Measurements from ENCODE around the gene GPRIN1. TPM values are rescaled to one million over a fixed set of nuclear protein-coding genes. Genes with fewer than 3 reads are reported as not detected.

GPRIN1 gene
- total and polyA plus RNA-seq, 2 of the 4 experiments (the other 2 are of a cell fraction), result 3.0 to 4.7 TPM

GRCh38 chr5:176638437-176638836, 28.5 kb upstream of the GPRIN1 start:
- intact Hi-C loops (cut with micrococcal nuclease) (no loop called here), in situ Hi-C loops (cut with MboI; ENCODE audit: low sequenced_read_pairs) (no loop called here), dilution Hi-C loops (cut with HindIII; ENCODE audit: low sequenced_read_pairs, unreplicated experiment) (no loop called here)
- Histone ChIP-seq H2BK5ac (ENCODE audit: low read depth, low read length, poor library complexity, severe bottlenecking) (no peak overlapping the region), H4K20me1 (ENCODE audit: insufficient read depth, low read length) (no peaks in the 10 kb centered on the region), H3K56ac (ENCODE audit: extremely low read depth, insufficient read depth, low read length) (no peak overlapping the region), H4K8ac (ENCODE audit: low read depth in 2 of 2, low read length in 2 of 2) (no peak overlapping the region), H2BK20ac (ENCODE audit: low read depth, low read length) (no peak overlapping the region), H3K27ac (ENCODE audit: insufficient read depth, low read length) (no peak overlapping the region), H3K4me3 (ENCODE audit: insufficient read depth, low read depth, low read length) (no peak overlapping the region), H3K14ac (replicated peaks; ENCODE audit: low read depth, low read length) (no peak overlapping the region), H2AFZ (replicated peaks; ENCODE audit: low read length, poor library complexity) (no peak overlapping the region), H4K91ac (ENCODE audit: insufficient read depth, low read depth, low read length) (no peak overlapping the region), H3K23ac (ENCODE audit: low read depth, low read length) (no peak overlapping the region), H3K4me1 (ENCODE audit: control insufficient read depth, insufficient read depth, low read length) (no peaks in the 10 kb centered on the region; the same call in 1 of the 2 replicates), H2AK9ac (replicated peaks; ENCODE audit: low read depth, low read length, poor library complexity) (no peak overlapping the region), H3K27me3 (ENCODE audit: control insufficient read depth, insufficient read depth, low read length) (peaks cover 58% of the 10 kb centered on the region), H3K4me2 (ENCODE audit: low read depth, low read length) (no peak overlapping the region), H3K9me3 (ENCODE audit: control insufficient read depth, insufficient read depth, low read length) (peaks cover 5% of the 10 kb centered on the region), H3K9me1 (ENCODE audit: insufficient read depth, low read length) (no peaks in the 10 kb centered on the region), H3K4ac (ENCODE audit: low read depth, low read length) (no peak overlapping the region), H2AK5ac (ENCODE audit: low read depth, low read length) (no peak overlapping the region), H3K9ac (ENCODE audit: low read depth, low read length) (no peak overlapping the region), H3K36me3 (ENCODE audit: control insufficient read depth, insufficient read depth, low read length) (no peaks in the 10 kb centered on the region), H2BK120ac (ENCODE audit: low read depth, low read length) (no peak overlapping the region), H4K5ac (ENCODE audit: low read depth, low read length) (no peak overlapping the region), H3K79me1 (ENCODE audit: low read depth in 1 of 2, low read length in 2 of 2) (no peaks in the 10 kb centered on the region), H2BK15ac (ENCODE audit: low read depth, low read length) (no peak overlapping the region), H3K18ac (ENCODE audit: low read depth, low read length) (no peak overlapping the region)
- CTCF ChIA-PET, result no interaction called here
- TF ChIP-seq CHD1 (IDR thresholded peaks at IDR 0.05; ENCODE audit: low read depth, low read length) (no peak), CEBPB (IDR thresholded peaks at IDR 0.05; ENCODE audit: low read depth, low read length) (no peak), NFE2L2 (IDR thresholded peaks at IDR 0.05; ENCODE audit: low read depth, low read length) (no peak), POLR2A (IDR thresholded peaks at IDR 0.05; ENCODE audit: low read depth, low read length) (no peak), RAD21 (IDR thresholded peaks at IDR 0.05; ENCODE audit: low read length) (no peak), MAFK (IDR thresholded peaks at IDR 0.05; ENCODE audit: low read depth, low read length) (no peak), RFX5 (IDR thresholded peaks at IDR 0.05; ENCODE audit: low read depth, low read length) (no peak), CTCF (conservative IDR thresholded peaks at IDR 0.05; ENCODE audit: low read depth, low read length) (no peak), MAZ (IDR thresholded peaks at IDR 0.05; ENCODE audit: borderline replicate concordance, low read depth, low read length) (no peak), USF2 (IDR thresholded peaks at IDR 0.05; ENCODE audit: low read depth, low read length) (no peak), RCOR1 (IDR thresholded peaks at IDR 0.05; ENCODE audit: insufficient replicate concordance, low read length) (no peak), BHLHE40 (IDR thresholded peaks at IDR 0.05; ENCODE audit: low read depth, low read length) (no peak), ELK1 (IDR thresholded peaks at IDR 0.05; ENCODE audit: borderline replicate concordance, low read depth, low read length) (no peak), FOS (IDR thresholded peaks at IDR 0.05; ENCODE audit: low read depth, low read length) (no peak), MXI1 (IDR thresholded peaks at IDR 0.05; ENCODE audit: borderline replicate concordance, low read depth, low read length) (no peak)
- ATAC-seq (ENCODE audit: low read depth), result no peak
- 77 to 100% methylated on average over 2 to 3 of the region's 3 CpGs for WGBS, 2 experiments (ENCODE audit: extremely low coverage in 2 of 2, insufficient read length in 1 of 2)
- DNase-seq, result no peak
- no TSS peak for BruUV-seq (replicated peaks)
- POLR2A ChIA-PET (ENCODE audit: unreplicated experiment), result no interaction called here

Measured in IMR-90 (cell line).